Measurements from ENCODE around the gene OR51B2. TPM values are rescaled to one million over a fixed set of nuclear protein-coding genes. Genes with fewer than 3 reads are reported as not detected.
"Not testable (repeated sequence)": the region's sequence is repeated elsewhere in the genome, so short reads cannot be mapped to it uniquely, and the experiment has no call there.

Gene OR51B2
- total RNA-seq, 6 donors from 2014 or later = 1.2 TPM; not detected in 5

DNA sequence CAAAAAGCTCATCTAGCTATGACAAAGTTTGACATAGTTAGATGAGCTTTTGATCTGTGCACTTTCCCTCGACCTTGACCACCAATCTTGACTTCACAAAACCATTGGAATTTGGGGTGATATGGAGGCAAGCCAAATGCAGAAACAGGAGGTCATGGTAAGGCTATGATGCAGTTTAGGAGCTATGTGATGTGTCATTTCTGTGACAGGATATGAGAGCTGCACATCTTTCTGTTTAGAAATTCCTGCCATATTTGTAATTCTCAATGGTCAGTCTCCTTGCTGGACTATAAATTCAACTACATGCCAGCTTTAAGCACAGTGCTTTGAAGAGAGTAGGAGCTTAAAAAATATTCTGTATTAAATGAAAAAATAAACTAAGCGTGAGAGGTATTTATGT, 40.1 kb upstream of the OR51B2 start:
- H3K27ac ChIP-seq = no peak overlapping the region
- H3K36me3 ChIP-seq = no peaks in the 10 kb centered on the region
- no peaks in the 10 kb centered on the region for H3K27me3 ChIP-seq
- H3K9me3 ChIP-seq = no peaks in the 10 kb centered on the region
- TF ChIP-seq EP300 (IDR thresholded peaks at IDR 0.05) (no peak), CTCF (IDR thresholded peaks at IDR 0.05) (no peak), POLR2A (IDR thresholded peaks at IDR 0.05) (no peak)
- DNase-seq (no peak), ATAC-seq (ENCODE audit: low FRiP score in 2 of 2) (no peak)
- H3K4me3 ChIP-seq = no peak overlapping the region
- no peaks in the 10 kb centered on the region for H3K4me1 ChIP-seq
- WGBS, 2 donors = 48 to 63% methylated on average over 2 of the region's 2 CpGs

- WGBS, 2 donors = 85 to 96% methylated on average over 1 of the region's 1 CpG
- TF ChIP-seq POLR2AphosphoS5 (IDR thresholded peaks at IDR 0.05) (no peak), EP300 (IDR thresholded peaks at IDR 0.05) (no peak), CTCF (IDR thresholded peaks at IDR 0.05) (no peak), POLR2A (IDR thresholded peaks at IDR 0.05) (no peak)
- Histone ChIP-seq H3K36me3 (no peaks in the 10 kb centered on the region), H3K9me3 (no peaks in the 10 kb centered on the region), H3K4me3 (no peak overlapping the region), H3K27ac (no peak overlapping the region), H3K4me1 (no peaks in the 10 kb centered on the region), H3K27me3 (no peaks in the 10 kb centered on the region)
- ATAC-seq (ENCODE audit: low FRiP score in 2 of 2) (no peak), DNase-seq (no peak)
Observed at GRCh38 chr11:5363679-5364078, 39.6 kb upstream of the OR51B2 start.

DNA sequence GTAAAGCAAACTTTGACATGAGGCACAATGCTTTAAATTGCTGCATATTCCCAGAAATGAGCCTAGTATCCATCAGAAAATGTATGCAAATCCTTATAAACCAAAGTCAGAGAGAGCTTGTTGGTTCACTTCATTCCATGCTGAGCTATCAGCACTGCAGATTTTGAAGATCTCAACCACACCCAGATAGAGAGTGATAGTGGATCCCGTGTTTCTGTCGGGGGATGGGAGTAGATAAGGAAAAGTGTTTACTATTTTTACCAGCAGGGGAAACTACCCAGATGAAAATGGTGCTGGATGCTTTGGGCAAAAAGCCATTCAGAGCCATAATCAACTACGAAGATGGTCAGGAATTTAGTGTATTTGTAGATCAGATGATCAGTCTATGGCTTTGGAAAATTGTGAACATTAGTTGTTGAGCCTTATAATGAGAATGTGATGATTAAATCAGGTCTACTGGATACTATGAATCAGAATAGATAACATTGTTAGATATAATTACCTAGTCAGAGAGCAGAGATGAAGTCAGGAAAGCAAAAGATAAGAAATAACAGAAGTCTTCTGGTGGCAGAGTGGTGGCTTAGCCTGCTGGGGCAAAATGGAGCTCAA, 38.0 kb upstream of the OR51B2 start:
- ATAC-seq (ENCODE audit: low FRiP score in 2 of 2) (no peak), DNase-seq (no peak)
- Histone ChIP-seq H3K4me3 (no peak overlapping the region), H3K9me3 (no peaks in the 10 kb centered on the region), H3K27me3 (no peaks in the 10 kb centered on the region), H3K36me3 (no peaks in the 10 kb centered on the region), H3K27ac (no peak overlapping the region), H3K4me1 (no peaks in the 10 kb centered on the region)
- WGBS, 2 donors = 50 to 65% methylated on average over 3 of the region's 3 CpGs
- no peak for TF ChIP-seq POLR2A (IDR thresholded peaks at IDR 0.05)
- no peak for TF ChIP-seq POLR2AphosphoS5 (IDR thresholded peaks at IDR 0.05)
- TF ChIP-seq CTCF (IDR thresholded peaks at IDR 0.05) = no peak
- TF ChIP-seq EP300 (IDR thresholded peaks at IDR 0.05) = no peak

DNA sequence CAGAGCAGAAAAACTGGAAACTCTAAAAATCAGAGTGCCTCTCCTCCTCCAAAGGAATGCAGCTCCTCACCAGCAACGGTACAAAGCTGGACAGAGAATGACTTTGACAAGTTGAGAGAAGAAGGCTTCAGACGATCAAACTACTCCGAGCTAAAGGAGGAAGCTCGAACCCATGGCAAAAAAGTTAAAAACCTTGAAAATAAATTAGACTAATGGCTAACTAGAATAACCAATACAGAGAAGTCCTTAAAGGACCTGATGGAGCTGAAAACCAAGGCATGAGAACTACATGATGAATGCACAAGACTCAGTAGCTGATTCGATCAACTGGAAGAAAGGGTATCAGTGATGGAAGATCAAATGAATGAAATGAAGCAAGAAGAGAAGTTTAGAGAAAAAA, 31.9 kb upstream of the OR51B2 start:
- H3K27me3 ChIP-seq; DNase-seq; ATAC-seq (ENCODE audit: low FRiP score in 2 of 2); H3K4me1 ChIP-seq; H3K4me3 ChIP-seq; H3K27ac ChIP-seq; H3K9me3 ChIP-seq; H3K36me3 ChIP-seq: not testable (repeated sequence)
- WGBS, 2 donors = 82 to 93% methylated on average over 5 of the region's 5 CpGs

- Histone ChIP-seq H3K4me1 (no peaks in the 10 kb centered on the region), H3K36me3 (no peaks in the 10 kb centered on the region), H3K27ac (no peak within 1 kb of the TSS), H3K27me3 (no peaks in the 10 kb centered on the region), H3K4me3 (no peak within 1 kb of the TSS), H3K9me3 (no peaks in the 10 kb centered on the region)
- ATAC-seq (ENCODE audit: low FRiP score in 2 of 2) = no peak
- TF ChIP-seq EP300 (IDR thresholded peaks at IDR 0.05) = no peak
- TF ChIP-seq CTCF (IDR thresholded peaks at IDR 0.05) = no peak
- no peak for TF ChIP-seq POLR2AphosphoS5 (IDR thresholded peaks at IDR 0.05)
- TF ChIP-seq POLR2A (IDR thresholded peaks at IDR 0.05) = no peak
- 51 to 65% methylated on average over 1 of the region's 1 CpG for WGBS, 2 donors
- DNase-seq = no peak
Observed at GRCh38 chr11:5351208-5351607, 27.1 kb upstream of the OR51B2 start, which contains the start of gene OR51B6. Gene OR51B6, plus strand, starts transcription at chr11:5351508. Its CDS starts 0 bp downstream, at chr11:5351508.
